Stimulated activated CD4-positive, alpha-beta T cell treated with anti-CD3 and anti-CD28 coated beads, TNF-alpha, amount 100 ng/mL, for 48 hours (primary cell): ENCODE measurements around the gene FAM118B.
A peak's percentile ranks its signal among the peaks of the same experiment; 100 is the strongest.
"Not testable (repeated sequence)": the region's sequence is repeated elsewhere in the genome, so short reads cannot be mapped to it uniquely, and the experiment has no call there.

ENCODE experiments used
- DNase-seq, 3 donors: peaks; one replicate each; pipeline ENCODE4 v3.0.0-alpha.2; 2020; ENCODE audit warnings: low read depth in 3 of 3

Gene FAM118B

DNA sequence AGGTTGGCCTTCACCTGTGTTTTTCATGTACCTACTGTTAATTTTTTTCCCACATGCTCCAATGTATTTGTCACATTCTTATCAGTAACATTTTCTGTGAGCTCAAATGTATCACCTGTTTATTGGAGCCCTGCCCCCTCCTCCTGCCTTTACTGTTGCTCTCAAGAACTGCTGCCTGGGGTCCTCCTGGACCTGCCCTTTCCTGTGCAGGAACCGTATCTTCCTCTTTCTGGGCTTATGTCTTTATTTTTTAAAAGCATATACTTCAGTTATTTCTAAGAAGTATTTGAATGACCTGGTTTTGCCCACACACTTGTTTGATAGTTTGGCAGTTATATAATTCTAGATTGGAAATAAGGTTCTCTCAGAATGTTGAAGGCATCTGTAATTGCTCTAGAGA is 5.9 kb downstream of the FAM118B start:
- DNase-seq = no peak

DNA sequence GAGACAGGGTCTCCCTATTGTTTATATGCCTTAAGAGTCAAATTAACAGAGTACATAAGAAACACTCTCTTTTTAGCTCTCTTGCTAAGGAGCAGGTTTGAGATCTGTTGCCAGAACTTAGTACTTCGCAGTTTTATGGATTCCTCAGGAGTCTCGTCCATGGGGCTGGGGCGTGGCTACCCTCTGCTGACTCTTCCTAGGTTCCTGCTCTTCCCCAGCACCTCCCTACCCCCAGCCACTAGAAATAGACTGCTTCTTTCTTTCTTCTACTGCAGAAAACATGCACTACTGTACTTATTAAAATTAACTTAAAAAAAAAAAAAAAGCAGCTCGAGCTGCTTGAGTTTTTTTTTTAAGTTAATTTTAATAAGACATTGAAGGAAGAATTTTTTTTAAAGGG is 8.0 kb downstream of the FAM118B start:
- DNase-seq = no peak

DNA sequence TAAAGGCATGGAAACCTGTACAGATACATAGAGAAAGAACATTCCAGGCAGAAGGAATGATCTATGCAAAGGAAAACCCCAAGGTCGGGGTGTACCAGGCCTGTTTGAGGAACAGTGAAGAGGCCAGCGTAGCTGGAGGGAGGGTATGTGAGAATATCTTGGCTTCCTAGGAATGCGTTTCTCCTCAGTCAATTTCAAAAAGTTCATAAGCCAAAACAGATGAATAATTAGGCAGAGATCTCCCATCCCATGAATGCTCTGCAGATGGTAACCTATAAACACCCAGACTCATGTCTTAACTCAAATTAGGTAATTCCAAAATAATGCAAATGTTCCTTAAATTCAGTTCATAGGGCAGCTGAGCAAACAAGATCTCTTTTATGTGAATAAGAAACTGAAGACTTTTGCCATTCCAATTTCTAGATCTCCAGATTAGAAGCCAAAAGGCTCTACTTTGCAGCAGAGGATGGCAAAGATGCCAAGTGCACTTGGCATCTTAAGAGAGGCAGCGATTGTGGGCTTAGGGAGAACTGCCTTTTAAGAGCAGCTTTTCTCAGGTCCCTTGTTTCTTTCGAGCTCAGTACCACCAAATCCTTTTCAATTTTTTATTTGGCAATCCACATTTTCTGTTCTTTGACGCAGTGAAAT is 13.2 kb downstream of the FAM118B start:
- no peak for DNase-seq

DNA sequence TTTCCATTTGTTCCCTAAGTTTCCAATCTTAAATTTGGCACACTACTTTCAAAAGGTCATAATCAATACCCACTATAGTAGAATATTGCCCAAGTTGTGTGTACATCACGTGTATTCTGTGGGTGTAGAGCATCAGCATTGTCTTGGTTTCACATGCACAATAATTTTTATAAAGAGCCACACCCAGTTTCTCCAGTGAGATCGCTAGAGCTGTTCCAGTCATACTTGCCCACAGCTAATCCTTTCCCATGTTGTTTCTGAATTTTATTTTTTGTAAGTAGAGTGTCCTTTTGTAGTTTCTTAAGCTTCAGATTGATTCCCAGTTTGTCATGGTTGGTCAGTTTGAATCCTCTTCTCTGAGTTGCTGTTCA is 13.7 kb downstream of the FAM118B start:
- DNase-seq = no peak

DNA sequence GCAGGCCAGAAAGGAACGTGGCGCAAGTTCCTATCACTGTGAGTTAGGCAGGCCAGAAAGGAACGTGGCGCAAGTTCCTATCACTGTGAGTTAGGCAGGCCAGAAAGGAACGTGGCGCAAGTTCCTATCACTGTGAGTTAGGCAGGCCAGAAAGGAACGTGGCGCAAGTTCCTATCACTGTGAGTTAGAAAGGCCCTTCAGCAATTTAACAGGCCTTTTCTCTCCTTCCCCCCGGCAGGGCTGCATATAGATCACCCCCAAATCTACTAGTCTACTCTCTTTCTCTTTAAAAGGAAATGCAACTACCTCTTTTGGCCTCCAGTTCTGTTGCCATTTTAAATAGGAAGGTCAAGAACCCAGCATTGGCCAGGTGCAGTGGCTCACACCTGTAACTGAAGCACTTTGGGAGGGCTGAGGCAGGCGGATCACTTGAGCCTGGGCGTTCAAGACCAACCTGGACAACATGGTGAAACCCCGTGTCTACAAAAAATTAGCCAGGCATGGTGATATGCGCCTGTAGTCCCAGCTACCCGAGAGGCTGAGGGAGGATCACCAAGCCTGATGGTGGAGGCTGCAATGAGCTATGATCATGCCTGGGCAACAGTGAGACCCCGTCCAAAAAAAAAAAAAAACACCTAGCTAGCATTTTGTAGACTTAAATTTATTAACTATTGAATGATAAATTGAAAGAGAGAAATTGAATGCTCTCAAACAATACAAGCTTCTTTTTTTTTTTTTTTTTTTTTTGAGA is 14.9 kb downstream of the FAM118B start:
- DNase-seq = no peak

DNA sequence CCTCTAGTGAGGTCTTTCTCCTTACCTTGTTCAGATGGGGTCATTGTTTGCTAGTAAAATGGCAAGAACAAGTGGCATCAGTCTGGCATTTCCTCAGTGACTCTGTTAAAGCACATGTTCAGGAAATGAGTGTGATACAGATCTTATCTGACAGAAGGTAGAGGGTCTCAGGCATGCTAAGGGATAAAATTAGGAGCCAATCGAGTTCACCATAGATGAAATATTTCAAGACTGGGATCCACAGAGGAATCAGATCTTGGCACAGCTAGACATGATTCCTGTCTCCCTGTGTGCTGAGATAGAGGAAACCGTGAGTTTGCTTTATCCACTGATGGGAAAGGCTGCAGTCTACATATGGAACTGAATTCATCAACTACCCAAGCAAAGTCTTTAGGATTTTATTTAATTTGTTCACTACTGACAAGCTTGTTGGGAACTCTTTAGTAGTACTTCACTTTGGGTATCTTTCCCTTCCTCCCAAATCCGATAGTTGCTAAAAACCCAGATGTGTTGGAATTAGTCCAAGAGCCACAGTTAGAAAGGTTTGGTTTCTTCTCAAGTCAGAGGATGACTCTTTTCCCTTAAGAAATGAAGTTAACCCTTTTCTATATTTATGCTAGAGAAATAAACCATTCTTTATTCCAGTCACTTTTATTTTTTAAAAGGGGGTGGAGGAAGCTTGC is 18.4 kb downstream of the FAM118B start:
- DNase-seq = no peak

DNA sequence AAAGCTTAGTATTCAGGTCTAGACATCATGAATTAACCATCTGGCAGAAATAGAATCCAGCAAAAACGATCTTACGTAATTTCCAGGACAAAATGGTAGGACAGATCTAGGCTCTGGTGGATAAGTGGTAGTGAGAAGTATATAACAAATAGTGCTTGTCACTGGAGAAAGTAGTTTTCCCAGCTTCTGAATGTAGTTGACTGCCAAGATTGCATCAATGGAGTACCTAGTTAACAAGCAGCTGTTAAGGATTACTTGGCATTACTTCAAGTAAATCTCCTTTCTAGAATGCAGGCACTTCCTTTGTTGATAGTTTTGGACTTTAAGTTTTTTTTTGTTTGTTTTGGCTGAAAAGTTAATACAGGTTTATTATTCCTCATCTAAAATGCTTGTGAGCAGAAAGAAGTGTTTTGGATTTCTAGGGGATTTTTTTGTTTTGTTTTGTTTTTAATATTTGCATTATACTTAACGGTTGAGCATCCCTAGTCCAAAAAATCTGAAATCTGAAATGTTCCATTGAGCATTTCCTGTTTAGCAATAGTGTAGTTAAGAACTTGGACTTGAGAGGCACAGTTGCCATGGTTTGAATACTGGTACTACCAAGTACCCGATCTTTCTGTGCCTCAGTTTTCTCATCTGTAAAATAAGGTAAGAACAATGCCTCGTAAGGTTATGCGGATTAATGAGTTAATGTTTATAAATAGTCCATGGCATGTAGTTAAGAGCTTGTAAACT is 20.3 kb downstream of the FAM118B start:
- DNase-seq = no peak

DNA sequence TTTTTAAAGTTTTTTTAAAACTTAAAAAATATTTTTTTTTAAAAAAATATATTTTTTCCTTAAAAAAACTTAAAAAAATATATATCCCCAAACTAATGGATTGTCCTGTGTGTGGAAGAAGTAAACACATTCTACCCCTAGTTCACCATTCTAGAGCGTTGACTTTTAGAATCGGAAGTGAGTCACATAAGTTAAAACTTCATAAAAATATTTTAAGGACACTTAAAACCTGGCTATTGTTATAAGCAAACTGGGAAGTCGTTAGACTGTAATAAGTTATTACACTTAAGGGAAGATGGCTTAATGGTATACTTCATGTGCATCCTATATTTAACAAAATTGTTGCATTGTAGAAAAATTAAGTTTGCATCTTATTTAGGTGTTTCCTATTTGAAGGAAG is 21.1 kb downstream of the FAM118B start:
- DNase-seq = no peak

DNA sequence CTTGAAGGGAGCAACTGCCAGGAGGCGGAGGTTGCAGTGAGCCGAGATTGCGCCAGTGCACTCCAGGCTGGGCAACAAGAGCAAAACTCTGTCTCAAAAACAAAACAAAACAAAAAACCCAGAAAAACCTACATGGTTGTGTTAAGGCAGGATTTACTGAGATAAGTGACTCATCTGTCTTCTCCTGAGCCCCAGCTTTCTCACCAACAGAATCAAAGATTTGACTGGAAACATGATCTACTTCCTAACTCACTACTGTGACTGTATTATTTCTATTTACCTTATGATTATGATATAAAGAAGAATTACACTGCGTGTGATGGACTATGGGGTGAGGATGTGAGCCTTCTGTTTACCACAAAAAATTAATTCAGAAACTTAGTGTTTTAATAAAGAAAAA is 21.8 kb downstream of the FAM118B start:
- DNase-seq = no peak

DNA sequence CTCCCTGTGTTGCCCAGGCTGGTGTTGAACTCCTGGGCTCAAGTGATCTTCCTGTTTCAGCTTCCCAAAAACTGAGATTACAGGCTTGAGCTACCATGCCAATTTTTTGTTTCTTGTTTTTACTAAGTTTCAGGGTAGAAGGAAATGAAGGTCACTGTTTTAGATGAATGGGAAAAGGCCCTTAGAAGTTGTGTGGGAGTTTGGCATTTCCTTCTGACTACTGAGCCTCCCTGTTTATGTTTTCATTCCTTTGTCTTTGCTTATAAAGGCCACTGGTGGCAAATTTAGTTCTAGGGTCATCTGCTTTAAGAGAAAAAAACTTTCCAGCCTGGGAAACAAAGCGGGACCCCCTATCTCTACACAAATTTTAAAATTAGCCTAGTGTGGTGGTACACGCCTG is 35.1 kb downstream of the FAM118B start:
- no peak for DNase-seq

DNA sequence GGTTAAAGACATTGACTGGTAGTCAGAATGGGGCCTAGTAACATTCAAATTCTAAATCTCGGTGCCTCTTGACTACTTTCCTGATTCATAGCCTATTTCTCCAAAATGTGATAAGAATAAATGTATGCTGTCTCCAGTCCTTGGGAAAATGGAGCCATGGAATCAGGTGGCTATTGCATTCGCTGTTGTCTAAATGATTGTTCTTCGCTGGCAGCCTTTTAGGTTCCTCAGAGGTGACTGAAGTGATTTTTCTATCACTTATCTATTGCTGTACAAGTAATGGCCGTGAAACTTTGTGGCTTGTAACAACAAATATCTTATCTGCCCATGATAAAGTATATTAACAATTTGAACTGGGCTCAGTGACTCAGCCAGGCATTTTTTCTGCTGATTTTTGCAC is 41.7 kb downstream of the FAM118B start:
- no peak for DNase-seq

DNA sequence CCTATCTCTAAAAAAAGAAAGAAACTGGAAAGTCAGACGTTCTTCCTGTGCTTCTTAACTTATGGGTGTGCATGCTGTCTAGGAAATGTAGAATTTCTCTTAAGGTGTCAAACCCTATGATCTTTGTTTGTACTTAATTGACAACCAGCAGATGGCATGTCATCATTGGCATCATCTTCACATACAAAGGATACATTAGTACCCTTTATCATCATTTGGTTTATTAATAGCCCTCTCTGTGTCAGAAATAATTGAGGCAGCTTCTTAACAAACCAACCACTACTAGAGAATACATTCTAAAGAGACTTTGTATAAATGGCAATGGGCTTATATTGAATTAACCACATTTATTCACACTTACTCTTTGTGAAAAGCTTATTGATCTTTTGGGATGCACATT is 43.2 kb downstream of the FAM118B start:
- DNase-seq = no peak

DNA sequence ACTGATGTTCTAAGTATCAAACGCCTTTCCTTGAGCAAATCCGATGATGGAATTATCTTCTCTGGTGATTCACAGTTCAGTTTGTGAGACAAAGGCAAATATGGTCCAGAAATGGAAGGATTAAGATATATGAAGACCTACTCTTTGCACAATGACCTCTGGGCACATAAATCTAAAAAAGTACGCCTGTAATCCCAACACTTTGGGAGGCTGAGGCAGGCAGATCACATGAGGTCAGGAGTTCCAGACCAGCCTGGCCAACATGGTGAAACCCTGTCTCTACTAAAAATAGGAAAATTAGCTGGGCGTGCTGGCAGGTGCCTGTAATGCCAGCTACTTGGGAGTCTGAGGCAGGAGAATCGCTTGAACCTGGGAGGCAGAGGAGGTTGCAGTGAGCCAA is 43.9 kb downstream of the FAM118B start:
- DNase-seq = not testable (repeated sequence)

DNA sequence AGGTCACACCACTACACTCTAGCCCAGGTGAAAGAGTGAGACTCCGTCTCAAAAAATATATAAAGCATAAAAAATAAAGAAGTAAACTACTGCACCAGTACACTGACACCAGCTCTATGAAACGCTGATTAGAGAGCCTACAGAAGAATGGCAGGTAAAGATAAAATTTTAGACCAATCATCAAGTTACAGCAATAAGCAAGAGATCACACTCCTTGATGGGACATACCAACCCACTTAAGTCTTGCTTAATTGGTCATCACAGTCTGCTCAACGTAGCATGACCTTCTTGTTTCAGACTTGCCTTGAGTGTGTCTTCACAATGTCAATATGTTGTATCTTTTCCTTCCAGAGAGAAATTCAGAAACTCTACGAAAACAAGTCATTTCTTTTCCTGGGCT is 44.6 kb downstream of the FAM118B start:
- no peak for DNase-seq

DNA sequence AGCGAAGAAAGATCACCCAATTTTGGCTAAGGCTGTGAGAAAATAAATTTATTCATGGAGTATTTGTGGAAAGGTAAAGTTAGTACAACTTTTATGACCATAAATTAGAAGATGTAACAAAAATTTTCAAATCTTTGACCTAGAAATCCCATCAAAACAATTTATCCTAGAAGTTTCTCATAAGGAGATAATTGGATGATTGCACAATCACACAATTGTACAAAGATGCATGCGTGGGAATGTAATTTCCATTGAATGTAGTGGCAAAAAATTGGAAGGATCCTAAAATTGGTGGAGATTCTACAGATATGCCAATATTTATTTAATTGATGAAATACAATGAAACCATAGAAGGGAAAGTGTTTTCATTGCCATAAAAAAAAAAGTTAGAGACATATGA is 45.6 kb downstream of the FAM118B start:
- no peak for DNase-seq

DNA sequence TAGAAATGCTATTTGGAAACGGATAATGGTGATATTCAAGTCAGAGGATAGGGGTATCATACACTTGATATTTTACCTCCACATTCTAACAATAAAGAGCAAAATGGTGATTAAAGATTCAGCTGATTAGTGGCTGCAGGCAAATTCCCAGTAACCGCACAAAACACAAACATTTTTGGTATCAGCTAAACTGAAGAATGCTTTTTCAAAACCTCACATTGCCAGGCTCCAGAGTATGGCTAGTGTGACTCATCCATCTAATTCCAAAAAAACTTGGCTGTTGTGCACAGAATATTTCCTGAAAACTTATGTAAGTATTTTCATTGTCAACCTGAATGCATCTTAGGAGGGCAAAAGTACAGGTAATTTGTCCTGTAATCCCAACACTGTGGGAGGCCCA is 46.2 kb downstream of the FAM118B start:
- DNase-seq = no peak

DNA sequence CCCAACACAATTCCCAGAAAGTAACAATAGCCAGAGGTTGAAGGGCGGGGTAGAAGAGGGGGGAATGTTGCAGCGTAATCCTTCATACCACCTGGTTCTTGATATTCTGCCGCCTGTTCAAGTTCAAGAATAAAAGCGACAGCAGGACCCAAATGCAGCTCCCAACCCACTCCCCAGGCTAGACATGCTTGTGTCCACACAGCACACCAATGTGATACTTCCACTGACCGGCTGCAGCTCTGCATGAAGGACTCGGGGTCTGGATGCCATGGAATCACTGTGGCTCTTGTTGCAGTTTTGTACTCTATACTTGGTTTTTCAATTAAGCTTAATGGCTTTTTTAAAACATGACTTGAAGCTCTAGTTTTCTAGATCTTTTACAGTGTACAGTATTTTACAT is 50.6 kb downstream of the FAM118B start:
- DNase-seq = no peak

DNA sequence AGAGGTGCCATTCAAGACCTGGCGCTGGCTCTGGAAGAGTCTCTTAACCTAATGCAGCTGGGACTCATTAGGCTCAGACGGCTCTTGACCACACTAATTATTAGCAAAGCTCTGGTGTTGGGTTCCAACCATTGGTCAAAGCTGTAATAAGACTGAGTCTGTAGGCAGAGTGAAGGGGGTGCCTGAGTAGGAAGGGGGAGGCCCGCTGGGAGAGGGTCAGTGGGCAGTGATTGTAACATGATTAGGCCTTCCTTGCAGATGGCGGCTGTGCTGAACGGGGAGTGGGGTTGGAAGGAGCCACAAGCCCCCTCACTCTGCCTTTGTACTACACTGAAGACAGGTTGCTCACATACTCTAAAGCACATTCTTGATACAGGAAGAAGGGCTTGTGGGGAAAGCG is 51.9 kb downstream of the FAM118B start:
- no peak for DNase-seq

DNA sequence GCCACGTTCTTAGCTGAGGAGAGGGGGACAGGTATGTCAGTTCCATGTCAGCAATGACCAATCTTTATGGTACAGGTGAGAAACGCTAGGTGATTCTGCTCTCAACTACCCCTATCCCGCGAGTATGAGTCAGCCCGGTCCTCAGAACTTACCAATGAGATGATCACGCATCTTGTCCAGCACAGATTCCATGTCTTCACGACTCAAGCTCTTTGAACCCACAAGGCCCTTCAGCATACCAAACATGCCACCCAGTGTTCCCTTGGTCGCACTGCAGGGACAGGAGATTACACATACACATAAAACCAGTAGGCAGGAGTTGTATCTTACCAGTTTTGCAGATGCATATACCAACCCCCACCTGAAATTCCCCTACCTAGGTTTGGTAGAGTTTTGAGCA is 54.2 kb downstream of the FAM118B start:
- no peak for DNase-seq

DNA sequence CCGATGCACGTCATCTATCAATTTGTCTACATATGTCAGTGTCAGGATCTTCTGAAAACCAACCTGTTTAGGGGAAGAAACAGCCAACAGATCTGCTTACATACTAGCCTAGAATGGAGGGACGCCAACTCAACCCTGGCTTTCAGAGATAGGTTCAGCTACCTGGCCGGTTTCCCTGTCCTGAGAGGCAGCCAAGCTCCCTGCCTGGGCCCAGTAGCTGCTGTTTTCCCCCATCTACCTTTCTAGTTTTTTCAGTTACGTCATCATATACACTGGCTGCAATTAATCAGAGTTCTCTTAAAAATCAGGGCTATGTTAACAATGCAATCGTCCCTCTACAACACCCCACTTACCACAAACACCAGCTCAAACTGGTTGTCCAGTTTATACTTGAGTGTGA is 56.1 kb downstream of the FAM118B start:
- no peak for DNase-seq

DNA sequence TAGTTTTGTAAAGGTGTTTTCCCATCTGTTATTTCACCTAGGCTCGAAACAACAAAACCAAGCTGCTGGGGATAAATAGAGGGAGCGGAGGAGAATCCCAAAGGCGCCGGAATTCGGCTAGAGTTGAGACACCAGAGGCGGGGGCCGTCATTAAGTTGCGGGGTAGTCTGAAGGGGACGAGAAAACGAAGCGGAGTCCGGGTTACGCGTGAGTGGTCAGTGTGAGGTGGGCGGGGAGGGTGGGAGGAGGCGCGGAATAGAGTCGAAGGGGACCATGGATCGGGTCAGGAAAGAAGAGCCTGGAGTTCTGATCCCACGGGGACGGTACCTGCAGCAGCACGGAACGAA is 56.8 kb downstream of the FAM118B start:
- DNase-seq = no peak

DNA sequence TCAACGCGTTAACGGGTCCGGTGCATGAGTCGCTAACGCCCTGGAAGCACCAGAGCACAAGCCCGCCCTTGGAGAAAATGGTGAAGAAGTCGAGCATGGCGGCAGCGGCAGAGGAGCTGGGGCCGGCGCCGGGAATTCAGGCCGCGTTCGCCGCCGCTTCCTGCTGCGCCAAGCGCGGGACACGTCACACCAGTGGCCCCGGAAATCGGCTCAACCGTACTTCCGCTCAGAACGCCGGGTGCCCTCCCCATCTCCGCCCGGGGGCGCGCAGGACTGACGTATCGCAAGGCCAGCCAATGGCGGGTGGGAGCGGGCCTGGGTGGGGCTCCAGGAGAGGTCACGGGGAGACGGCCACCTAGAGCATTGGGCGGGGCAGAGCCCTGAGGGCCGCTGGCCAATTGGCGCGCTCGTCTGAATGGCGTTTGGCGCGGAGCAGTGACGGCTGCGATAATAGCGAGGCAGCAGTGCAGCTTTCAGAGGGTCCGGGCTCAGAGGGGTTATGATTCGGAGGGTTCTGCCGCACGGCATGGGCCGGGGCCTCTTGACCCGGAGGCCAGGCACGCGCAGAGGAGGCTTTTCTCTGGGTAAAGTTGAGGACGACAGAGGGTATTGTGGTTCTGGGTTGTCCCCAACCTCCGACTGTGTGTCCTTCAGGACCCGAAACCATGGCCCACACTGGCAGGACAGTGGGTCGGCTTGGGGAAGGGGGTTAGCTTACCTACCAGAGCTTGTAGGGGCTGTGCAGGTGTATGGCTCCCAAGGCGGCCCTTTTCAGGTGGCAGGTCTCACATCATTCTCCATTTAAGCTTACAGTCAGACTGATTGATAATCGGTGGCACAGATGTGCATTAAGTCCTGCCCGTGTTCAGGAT is 57.4 kb downstream of the FAM118B start, which contains the start of the genes FOXRED1 and SRPRA:
Gene FOXRED1 (plus strand): TSS at position 447 of the 872 bp plus-strand sequence. CDS start 53 bp downstream, at position 500.
Gene SRPRA (minus strand): TSS at position 188 of the 872 bp plus-strand sequence. CDS start 91 bp downstream, at position 97.
- peak; percentile 99 to 100 (median 99) for DNase-seq
